K562 (cell line): Measurements from ENCODE around the gene STK25. TPM values are rescaled to one million over a fixed set of nuclear protein-coding genes. Genes with fewer than 3 reads are reported as not detected.
A peak's percentile ranks its signal among the peaks of the same experiment; 100 is the strongest.

Source experiments
- ATAC-seq: fragments of 200-7000 bp; cut with Tn5 transposase; 3 replicates; pipeline ENCODE4 v1.9.1; 2020; ENCODE audit warnings: moderate library complexity
- BruUV-seq: library from RNA; stranded (reverse); fragments of 400-500 nt; replicated peaks from 2 replicates; lab custom pipeline; 2021; lab: Mats Ljungman, UMichigan
- CTCF ChIA-PET: fragments of 300-600 bp; formaldehyde crosslinking; extraction: SDS; loops from one replicate; lab custom pipeline; 2021; ENCODE audit warnings: low intra/inter-chr PET ratio; lab: Yijun Ruan, JAX
- POLR2A ChIA-PET: fragments of 300-600, 350-650 bp; sonication (Branson Sonifier 250); formaldehyde crosslinking; extraction: SDS; loops from one replicate; lab custom pipeline; 2021; ENCODE audit warnings: antibody characterized with exemption, inconsistent platforms; lab: Yijun Ruan, JAX
- DNase-seq, 4 experiments: peaks; one replicate each; pipeline versions ENCODE4 v3.0.0 to v3.0.0-alpha.2; 2011 to 2018; ENCODE audit warnings: low spot score in 3 of 4, mixed read lengths in 3 of 4; ENCODE audit errors: extremely low read depth in 1 of 4
- FAIRE-seq: peaks from 2 replicates; lab custom pipeline; 2011; peaks lifted over from hg19 to GRCh38; lab: Jason Lieb, UNC
- H2AFZ ChIP-seq: 2 replicates; pipeline ENCODE4 v1.6.0; 2011; ENCODE audit warnings: low read depth, low read length, control low read depth, inconsistent platforms
- H3K27ac ChIP-seq: fragments of 200-600 bp; 3 replicates; pipeline ENCODE4 v1.8.0; 2011; ENCODE audit warnings: low read depth, mild to moderate bottlenecking, control low read depth, inconsistent platforms, low read length, moderate library complexity, mixed read lengths; ENCODE audit errors: extremely low read depth
- H3K27me3 ChIP-seq, 2 experiments: fragments of 300-600 bp in 1 of 2; 2 replicates in 1 of 2; 3 replicates in 1 of 2; pipeline versions ENCODE4 v1.6.0 to v1.8.0; 2011; ENCODE audit warnings: inconsistent platforms in 2 of 2, low read length in 2 of 2, mild to moderate bottlenecking in 1 of 2, mixed read lengths in 1 of 2, moderate library complexity in 1 of 2; ENCODE audit not compliant: control insufficient read depth in 2 of 2, insufficient read depth in 2 of 2
- H3K36me3 ChIP-seq: fragments of 300-600 bp; 3 replicates; pipeline ENCODE4 v1.8.0; 2011; ENCODE audit warnings: mild to moderate bottlenecking, low read length, inconsistent platforms; ENCODE audit not compliant: control insufficient read depth, insufficient read depth
- H3K4me1 ChIP-seq, 2 experiments: fragments of 200-600 bp in 1 of 2; replicated peaks in 1 of 2; 2 replicates in 1 of 2; 3 replicates in 1 of 2; pipeline versions ENCODE4 v1.5.1 to v1.8.0; 2011; ENCODE audit warnings: inconsistent platforms in 2 of 2, low read length in 2 of 2, mild to moderate bottlenecking in 1 of 2, mixed read lengths in 1 of 2, moderate library complexity in 1 of 2; ENCODE audit not compliant: control insufficient read depth in 2 of 2, insufficient read depth in 2 of 2
- H3K4me2 ChIP-seq: 2 replicates; pipeline ENCODE4 v1.6.1; 2011; ENCODE audit warnings: low read length, control low read depth, inconsistent platforms, mixed read lengths; ENCODE audit not compliant: insufficient read depth
- H3K4me3 ChIP-seq: fragments of 200-600 bp; sonication (generic), shearing (Covaris generic); 2 replicates; pipeline ENCODE4 v1.5.1; 2016; ENCODE audit warnings: control low read depth, inconsistent platforms
- H3K79me2 ChIP-seq: fragments of 200-600 bp; 3 replicates; pipeline ENCODE4 v1.8.0; 2011; ENCODE audit warnings: low read length, inconsistent platforms; ENCODE audit not compliant: control insufficient read depth, insufficient read depth
- H3K9ac ChIP-seq, 2 experiments: 2 replicates each; pipeline versions ENCODE4 v1.6.0 to v1.6.1; 2011; ENCODE audit warnings: low read depth in 2 of 2, low read length in 2 of 2, control low read depth in 1 of 2, inconsistent platforms in 1 of 2, mild to moderate bottlenecking in 1 of 2, mixed read lengths in 1 of 2; ENCODE audit not compliant: insufficient read depth in 1 of 2
- H3K9me1 ChIP-seq: one replicate; pipeline ENCODE4 v1.6.0; 2011; ENCODE audit warnings: inconsistent platforms, mild to moderate bottlenecking, low read length, moderate library complexity; ENCODE audit not compliant: control insufficient read depth, insufficient read depth
- H3K9me3 ChIP-seq: replicated peaks from 2 replicates; pipeline ENCODE4 v1.5.1; 2011; ENCODE audit warnings: low read depth, low read length, inconsistent platforms; ENCODE audit not compliant: control insufficient read depth, insufficient read depth
- H4K20me1 ChIP-seq: replicated peaks from 2 replicates; pipeline ENCODE4 v1.6.1; 2011; ENCODE audit warnings: low read length, inconsistent platforms, mixed read lengths; ENCODE audit not compliant: control insufficient read depth, insufficient read depth
- HNRNPL ChIP-seq: fragments of 200-400 bp; formaldehyde crosslinking; IDR thresholded peaks from 2 replicates; pipeline ENCODE4 v1.6.1; 2017; ENCODE audit warnings: low read depth, mild to moderate bottlenecking, low read length
- L3MBTL2 ChIP-seq: fragments of 450-650 bp; IDR thresholded peaks from 2 replicates; pipeline ENCODE4 v1.6.1; 2016; ENCODE audit warnings: mild to moderate bottlenecking, moderate library complexity
- PCBP1 ChIP-seq: fragments of 200-400 bp; formaldehyde crosslinking; IDR thresholded peaks from 2 replicates; pipeline ENCODE4 v1.6.1; 2018; ENCODE audit warnings: mild to moderate bottlenecking, low read depth, low read length; ENCODE audit not compliant: poor library complexity, severe bottlenecking
- PURB ChIP-seq: sonication (generic); formaldehyde crosslinking; IDR thresholded peaks from 2 replicates; pipeline ENCODE4 v1.9.0; 2021; ENCODE audit warnings: low read depth, mild to moderate bottlenecking, missing genetic modification reagents
- RCOR1 ChIP-seq, 2 experiments: IDR thresholded peaks; 2 replicates each; pipeline ENCODE4 v1.6.1; 2012; ENCODE audit warnings: low read depth in 2 of 2, low read length in 2 of 2, borderline replicate concordance in 1 of 2, improper control_type of control experiment in 1 of 2
- WGBS: fragments of 100-300 bp; shearing (Covaris generic); methylation state at CpG from one replicate; pipeline ENCODE4 v1.1.6; 2016; ENCODE audit warnings: low coverage, mixed read lengths; ENCODE audit not compliant: insufficient coverage; ENCODE audit errors: missing lambda C conversion rate; 5-methylcytosine and 5-hydroxymethylcytosine counted together
- in situ Hi-C: fragments of 300-500 bp; cut with MboI; formaldehyde crosslinking; loops from 4 replicates; pipeline ENCODE4 v1.15.0; 2018; ENCODE audit warnings: inconsistent platforms, mixed read lengths
- intact Hi-C: fragments of 100-400 bp; cut with micrococcal nuclease; formaldehyde crosslinking; loops from 2 replicates; pipeline ENCODE4 v1.14.2; 2022
- polyA plus RNA-seq, 8 experiments: library from polyadenylated mRNA; depleted of rRNA in 4 of 8; stranded (reverse) in 5 of 8; unstranded in 3 of 8; fragments of >200 nt; fragmentation: Nextera tagmentation in 2 of 8; fragmentation: Illumina TruSeq in 1 of 8; extraction: Ambion mirVana in 2 of 8; extraction: Trizol in 1 of 8; gene quantifications; 2 replicates each; pipeline versions ENCODE4 v1.2.1 to v1.2.3, GENCODE V29; 2011 to 2014; ENCODE audit warnings: inconsistent platforms in 1 of 8, missing spikeins in 1 of 8
- total RNA-seq, 7 experiments: library from RNA; depleted of rRNA in 6 of 7; stranded (reverse); fragments of >200 nt in 6 of 7; fragmentation: Illumina TruSeq in 2 of 7; extraction: Trizol in 2 of 7; gene quantifications; 2 replicates each; pipeline versions ENCODE4 v1.2.1 to v1.2.3, GENCODE V29; 2011 to 2021; ENCODE audit warnings: low replicate concordance in 1 of 7
- TF ChIP-seq, protein P1 (sequence below): fragments of 250-450 bp; sonication (Bioruptor Pico); IDR thresholded peaks from 2 replicates; pipeline ENCODE4 v1.5.0; 2022; ENCODE audit warnings: mild to moderate bottlenecking
- TF ChIP-seq, protein P2 (sequence below), 2 experiments: fragments of 450-650 bp in 1 of 2; IDR thresholded peaks; 2 replicates each; pipeline ENCODE4 v1.6.1; 2011 to 2017; ENCODE audit warnings: low read depth in 2 of 2, antibody characterized with exemption in 1 of 2, borderline replicate concordance in 1 of 2, low read length in 1 of 2, mild to moderate bottlenecking in 1 of 2, mixed read lengths in 1 of 2; ENCODE audit not compliant: control insufficient read depth in 1 of 2
- TF ChIP-seq, protein P3 (sequence below): sonication (generic); formaldehyde crosslinking; IDR thresholded peaks from 2 replicates; pipeline ENCODE4 v1.8.1; 2023; ENCODE audit warnings: mild to moderate bottlenecking, missing genetic modification reagents
- TF ChIP-seq, protein P4 (sequence below): fragments of 450-650 bp; IDR thresholded peaks from 2 replicates; pipeline ENCODE4 v1.6.1; 2014; ENCODE audit warnings: low read depth, mild to moderate bottlenecking, moderate library complexity, borderline replicate concordance

Gene STK25
- total and polyA plus RNA-seq, 9 of the 15 experiments (the other 6 are each of a cell fraction or from before 2014, with no cell fraction given): 5.4 to 177 (median 116) TPM

GRCh38 chr2:241542278-241542605, 33.9 kb upstream of the STK25 start (continued):
- TF ChIP-seq, protein P1, sequence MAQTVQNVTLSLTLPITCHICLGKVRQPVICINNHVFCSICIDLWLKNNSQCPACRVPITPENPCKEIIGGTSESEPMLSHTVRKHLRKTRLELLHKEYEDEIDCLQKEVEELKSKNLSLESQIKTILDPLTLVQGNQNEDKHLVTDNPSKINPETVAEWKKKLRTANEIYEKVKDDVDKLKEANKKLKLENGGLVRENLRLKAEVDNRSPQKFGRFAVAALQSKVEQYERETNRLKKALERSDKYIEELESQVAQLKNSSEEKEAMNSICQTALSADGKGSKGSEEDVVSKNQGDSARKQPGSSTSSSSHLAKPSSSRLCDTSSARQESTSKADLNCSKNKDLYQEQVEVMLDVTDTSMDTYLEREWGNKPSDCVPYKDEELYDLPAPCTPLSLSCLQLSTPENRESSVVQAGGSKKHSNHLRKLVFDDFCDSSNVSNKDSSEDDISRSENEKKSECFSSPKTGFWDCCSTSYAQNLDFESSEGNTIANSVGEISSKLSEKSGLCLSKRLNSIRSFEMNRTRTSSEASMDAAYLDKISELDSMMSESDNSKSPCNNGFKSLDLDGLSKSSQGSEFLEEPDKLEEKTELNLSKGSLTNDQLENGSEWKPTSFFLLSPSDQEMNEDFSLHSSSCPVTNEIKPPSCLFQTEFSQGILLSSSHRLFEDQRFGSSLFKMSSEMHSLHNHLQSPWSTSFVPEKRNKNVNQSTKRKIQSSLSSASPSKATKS (CRISPR knock-in tag): no peak

DNA sequence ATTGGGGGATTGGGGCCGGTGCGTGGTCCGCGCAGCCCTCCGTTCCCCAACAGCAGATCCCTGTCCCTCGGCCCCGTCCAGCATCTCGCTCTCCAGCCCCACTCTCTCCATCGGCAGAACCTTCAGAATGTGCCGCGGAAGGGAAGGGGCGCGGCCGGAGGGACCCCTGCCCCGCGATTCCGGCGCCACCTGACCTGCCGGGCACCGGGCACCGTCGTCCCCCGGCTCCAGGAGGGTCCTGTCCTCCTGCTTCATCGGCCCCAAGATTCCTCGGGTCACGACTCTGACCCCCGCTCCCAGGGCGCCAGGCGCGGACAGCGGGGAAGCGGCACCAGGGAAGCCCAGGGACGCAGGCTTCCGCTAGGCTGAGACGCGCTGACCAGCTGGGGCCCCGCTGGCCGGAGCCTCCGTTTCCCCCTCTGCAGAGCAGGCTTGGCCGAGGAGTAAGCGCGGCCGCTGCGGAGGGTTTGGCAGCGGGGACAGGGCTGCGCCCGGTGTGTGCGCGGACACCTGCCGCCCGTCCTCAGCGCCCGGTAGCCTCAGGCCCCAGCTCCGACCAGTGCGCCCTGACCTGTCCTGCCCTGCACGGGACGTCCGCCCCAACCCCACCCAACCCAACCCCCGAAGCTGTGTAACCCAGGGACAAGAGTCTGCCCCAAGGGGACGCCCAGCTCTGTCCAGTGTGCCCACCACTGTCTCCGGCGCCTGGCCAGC, 33.3 kb upstream of the STK25 start:
- Histone ChIP-seq H3K79me2 (no peaks in the 10 kb centered on the region), H3K4me1 (peaks cover 26 to 52% of the 10 kb centered on the region in 2 experiments), H3K9me3 (no peaks in the 10 kb centered on the region), H3K4me3 (no peak overlapping the region), H3K36me3 (no peaks in the 10 kb centered on the region), H3K9ac (no peak overlapping the region), H4K20me1 (no peaks in the 10 kb centered on the region), H3K9me1 (no peaks in the 10 kb centered on the region), H3K27me3 (no peaks in the 10 kb centered on the region; a peak in 1 of 5 replicates), H2AFZ (no peak overlapping the region), H3K4me2 (no peak overlapping the region), H3K27ac (no peak overlapping the region)
- DNase-seq (no peak), FAIRE-seq (no peak), ATAC-seq (no peak)
- POLR2A ChIA-PET: interaction anchor here (0.6 to 0.7 kb wide), 2 partner anchors 19 to 50 kb away, joined by 3 read pairs; no protein-coding TSS in a partner anchor
- intact Hi-C loops: loop anchor here (2.0 kb wide), 1 partner anchor 33 kb away; the partner anchor contains the start of gene STK25
- BruUV-seq: no TSS peak
- CTCF ChIA-PET: no interaction called here
- WGBS: 85% methylated on average over 25 of the region's 62 CpGs
- in situ Hi-C loops: no loop called here
- TF ChIP-seq, protein P2, sequence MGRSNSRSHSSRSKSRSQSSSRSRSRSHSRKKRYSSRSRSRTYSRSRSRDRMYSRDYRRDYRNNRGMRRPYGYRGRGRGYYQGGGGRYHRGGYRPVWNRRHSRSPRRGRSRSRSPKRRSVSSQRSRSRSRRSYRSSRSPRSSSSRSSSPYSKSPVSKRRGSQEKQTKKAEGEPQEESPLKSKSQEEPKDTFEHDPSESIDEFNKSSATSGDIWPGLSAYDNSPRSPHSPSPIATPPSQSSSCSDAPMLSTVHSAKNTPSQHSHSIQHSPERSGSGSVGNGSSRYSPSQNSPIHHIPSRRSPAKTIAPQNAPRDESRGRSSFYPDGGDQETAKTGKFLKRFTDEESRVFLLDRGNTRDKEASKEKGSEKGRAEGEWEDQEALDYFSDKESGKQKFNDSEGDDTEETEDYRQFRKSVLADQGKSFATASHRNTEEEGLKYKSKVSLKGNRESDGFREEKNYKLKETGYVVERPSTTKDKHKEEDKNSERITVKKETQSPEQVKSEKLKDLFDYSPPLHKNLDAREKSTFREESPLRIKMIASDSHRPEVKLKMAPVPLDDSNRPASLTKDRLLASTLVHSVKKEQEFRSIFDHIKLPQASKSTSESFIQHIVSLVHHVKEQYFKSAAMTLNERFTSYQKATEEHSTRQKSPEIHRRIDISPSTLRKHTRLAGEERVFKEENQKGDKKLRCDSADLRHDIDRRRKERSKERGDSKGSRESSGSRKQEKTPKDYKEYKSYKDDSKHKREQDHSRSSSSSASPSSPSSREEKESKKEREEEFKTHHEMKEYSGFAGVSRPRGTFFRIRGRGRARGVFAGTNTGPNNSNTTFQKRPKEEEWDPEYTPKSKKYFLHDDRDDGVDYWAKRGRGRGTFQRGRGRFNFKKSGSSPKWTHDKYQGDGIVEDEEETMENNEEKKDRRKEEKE (IDR thresholded peaks at IDR 0.05; ENCODE audit: borderline replicate concordance in 1 of 2, control insufficient read depth in 1 of 2, low read depth in 2 of 2, low read length in 1 of 2): no peak
- no peak for TF ChIP-seq L3MBTL2
- TF ChIP-seq HNRNPL: 0 out of 2 replicates have a peak, but pooled peaks have one; percentile 29
- TF ChIP-seq, protein P3, sequence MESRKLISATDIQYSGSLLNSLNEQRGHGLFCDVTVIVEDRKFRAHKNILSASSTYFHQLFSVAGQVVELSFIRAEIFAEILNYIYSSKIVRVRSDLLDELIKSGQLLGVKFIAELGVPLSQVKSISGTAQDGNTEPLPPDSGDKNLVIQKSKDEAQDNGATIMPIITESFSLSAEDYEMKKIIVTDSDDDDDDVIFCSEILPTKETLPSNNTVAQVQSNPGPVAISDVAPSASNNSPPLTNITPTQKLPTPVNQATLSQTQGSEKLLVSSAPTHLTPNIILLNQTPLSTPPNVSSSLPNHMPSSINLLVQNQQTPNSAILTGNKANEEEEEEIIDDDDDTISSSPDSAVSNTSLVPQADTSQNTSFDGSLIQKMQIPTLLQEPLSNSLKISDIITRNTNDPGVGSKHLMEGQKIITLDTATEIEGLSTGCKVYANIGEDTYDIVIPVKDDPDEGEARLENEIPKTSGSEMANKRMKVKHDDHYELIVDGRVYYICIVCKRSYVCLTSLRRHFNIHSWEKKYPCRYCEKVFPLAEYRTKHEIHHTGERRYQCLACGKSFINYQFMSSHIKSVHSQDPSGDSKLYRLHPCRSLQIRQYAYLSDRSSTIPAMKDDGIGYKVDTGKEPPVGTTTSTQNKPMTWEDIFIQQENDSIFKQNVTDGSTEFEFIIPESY (CRISPR knock-in tag): peak; percentile 88
- TF ChIP-seq RCOR1 (IDR thresholded peaks at IDR 0.05; ENCODE audit: borderline replicate concordance in 1 of 2, low read depth in 2 of 2, low read length in 2 of 2): no peak
- TF ChIP-seq, protein P4, sequence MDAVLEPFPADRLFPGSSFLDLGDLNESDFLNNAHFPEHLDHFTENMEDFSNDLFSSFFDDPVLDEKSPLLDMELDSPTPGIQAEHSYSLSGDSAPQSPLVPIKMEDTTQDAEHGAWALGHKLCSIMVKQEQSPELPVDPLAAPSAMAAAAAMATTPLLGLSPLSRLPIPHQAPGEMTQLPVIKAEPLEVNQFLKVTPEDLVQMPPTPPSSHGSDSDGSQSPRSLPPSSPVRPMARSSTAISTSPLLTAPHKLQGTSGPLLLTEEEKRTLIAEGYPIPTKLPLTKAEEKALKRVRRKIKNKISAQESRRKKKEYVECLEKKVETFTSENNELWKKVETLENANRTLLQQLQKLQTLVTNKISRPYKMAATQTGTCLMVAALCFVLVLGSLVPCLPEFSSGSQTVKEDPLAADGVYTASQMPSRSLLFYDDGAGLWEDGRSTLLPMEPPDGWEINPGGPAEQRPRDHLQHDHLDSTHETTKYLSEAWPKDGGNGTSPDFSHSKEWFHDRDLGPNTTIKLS: no peak
- TF ChIP-seq PURB (CRISPR knock-in tag): no peak
- peak; percentile 46 for TF ChIP-seq PCBP1
- TF ChIP-seq, all 486 proteins: peak for 3
